Hepatocyte (in vitro differentiated cells): ENCODE data around the gene CENPP. TPM values are rescaled to one million over a fixed set of nuclear protein-coding genes. Genes with fewer than 3 reads are reported as not detected.

Experiments
- DNase-seq: peaks from one replicate; pipeline ENCODE4 v3.0.0-alpha.2; 2016; ENCODE audit warnings: low spot score
- H2AFZ ChIP-seq: fragments of 200-600 bp; sonication (generic); 2 replicates; pipeline ENCODE4 v1.6.0; 2016; ENCODE audit warnings: antibody characterized with exemption, mild to moderate bottlenecking
- H3K27ac ChIP-seq: fragments of 200-600 bp; sonication (generic); 2 replicates; pipeline ENCODE4 v1.5.1; 2016; ENCODE audit warnings: mild to moderate bottlenecking
- H3K27me3 ChIP-seq: fragments of 200-600 bp; sonication (generic); 2 replicates; pipeline ENCODE4 v1.6.1; 2016
- H3K36me3 ChIP-seq: fragments of 200-600 bp; sonication (generic); replicated peaks from 2 replicates; pipeline ENCODE4 v1.5.1; 2016; ENCODE audit warnings: low read depth; ENCODE audit not compliant: insufficient read depth
- H3K4me1 ChIP-seq: fragments of 200-600 bp; sonication (generic); 2 replicates; pipeline ENCODE4 v1.5.1; 2016; ENCODE audit warnings: mild to moderate bottlenecking, moderate library complexity; ENCODE audit not compliant: insufficient read depth
- H3K4me2 ChIP-seq: fragments of 200-600 bp; sonication (generic); 2 replicates; pipeline ENCODE4 v1.6.0; 2016
- H3K4me3 ChIP-seq: fragments of 200-600 bp; sonication (generic); 2 replicates; pipeline ENCODE4 v1.5.1; 2016; ENCODE audit warnings: mild to moderate bottlenecking
- H3K79me2 ChIP-seq: fragments of 200-600 bp; sonication (generic); 2 replicates; pipeline ENCODE4 v1.6.0; 2017; ENCODE audit warnings: mild to moderate bottlenecking
- H3K9me2 ChIP-seq: fragments of 200-600 bp; sonication (generic); replicated peaks from 2 replicates; pipeline ENCODE4 v1.6.0; 2017; ENCODE audit warnings: mild to moderate bottlenecking; ENCODE audit not compliant: insufficient read depth
- H3K9me3 ChIP-seq: fragments of 200-600 bp; sonication (generic); 2 replicates; pipeline ENCODE4 v1.5.1; 2016; ENCODE audit warnings: low read depth, mild to moderate bottlenecking
- H4K20me1 ChIP-seq: fragments of 200-600 bp; sonication (generic); 2 replicates; pipeline ENCODE4 v1.6.0; 2016; ENCODE audit warnings: mild to moderate bottlenecking; ENCODE audit not compliant: insufficient read depth, poor library complexity, severe bottlenecking
- CTCF ChIP-seq: fragments of 200-600 bp; sonication (generic); IDR thresholded peaks from 2 replicates; pipeline ENCODE4 v1.5.1; 2016; ENCODE audit warnings: antibody characterized with exemption, mild to moderate bottlenecking; ENCODE audit not compliant: poor library complexity
- EZH2 ChIP-seq: fragments of 200-600 bp; sonication (generic); IDR thresholded peaks from 2 replicates; pipeline ENCODE4 v1.6.1; 2016; ENCODE audit warnings: antibody characterized with exemption, mild to moderate bottlenecking, borderline replicate concordance
- EZH2phosphoT487 ChIP-seq: fragments of 200-600 bp; sonication (generic); IDR thresholded peaks from one replicate; pipeline ENCODE4 v1.6.1; 2018; ENCODE audit warnings: antibody characterized with exemption, mild to moderate bottlenecking, low read depth, moderate library complexity; ENCODE audit not compliant: unreplicated experiment, severe bottlenecking
- WGBS: methylation state at CpG from one replicate; pipeline ENCODE4 v1.1.6; 2016; ENCODE audit warnings: low lambda C conversion rate; ENCODE audit errors: missing lambda C conversion rate; 5-methylcytosine and 5-hydroxymethylcytosine counted together
- polyA plus RNA-seq: library from polyadenylated mRNA; unstranded; fragments of >200 nt; fragmentation: Nextera tagmentation; extraction: Ambion mirVana; gene quantifications from 2 replicates; pipeline ENCODE4 v1.2.1, GENCODE V29; 2016
- total RNA-seq: library from RNA; depleted of rRNA; stranded (reverse); fragments of >200 nt; gene quantifications from 2 replicates; pipeline ENCODE4 v1.2.3, GENCODE V29; 2014

Gene CENPP
- total and polyA plus RNA-seq, 2 experiments from 2014 or later = 5.1 to 5.9 TPM

- Histone ChIP-seq H3K4me3 (no peak overlapping the region), H3K27ac (peak overlapping the region; percentile 12), H4K20me1 (no peaks in the 10 kb centered on the region), H3K27me3 (no peaks in the 10 kb centered on the region), H2AFZ (no peak overlapping the region), H3K9me3 (no peaks in the 10 kb centered on the region), H3K36me3 (no peaks in the 10 kb centered on the region), H3K4me2 (peak overlapping the region; percentile 39), H3K4me1 (peaks cover 11% of the 10 kb centered on the region), H3K79me2 (no peaks in the 10 kb centered on the region), H3K9me2 (no peaks in the 10 kb centered on the region)
- 80% methylated on average over 5 of the region's 5 CpGs for WGBS
- no peak for TF ChIP-seq EZH2
- no peak for TF ChIP-seq EZH2phosphoT487
- no peak for TF ChIP-seq CTCF
- no peak for DNase-seq
These were observed 77.3 kb downstream of the CENPP start for GRCh38 chr9:92402826-92403745.

GRCh38 chr9:92404042-92404836, 78.5 kb downstream of the CENPP start, which contains the start of gene OGN:
OGN (minus strand) TSS chr9:92404578; CDS start chr9:92403407, 1,171 bp downstream.
- WGBS = 71% methylated on average over 5 of the region's 5 CpGs
- H3K27ac ChIP-seq = peak within 1 kb of the TSS; percentile 29

GRCh38 chr9:92405818-92406217, 80.1 kb downstream of the CENPP start:
- H2AFZ ChIP-seq = no peak overlapping the region
- peaks cover 11% of the 10 kb centered on the region for H3K4me1 ChIP-seq
- H3K36me3 ChIP-seq = no peaks in the 10 kb centered on the region
- no peaks in the 10 kb centered on the region for H3K9me2 ChIP-seq
- no peaks in the 10 kb centered on the region for H3K27me3 ChIP-seq
- H4K20me1 ChIP-seq = no peaks in the 10 kb centered on the region
- 42% methylated on average over 4 of the region's 4 CpGs for whole genome bisulfite sequencing
- TF ChIP-seq CTCF (no peak), EZH2 (no peak), EZH2phosphoT487 (no peak)
- H3K79me2 ChIP-seq = no peaks in the 10 kb centered on the region
- no peak overlapping the region for H3K4me3 ChIP-seq
- H3K4me2 ChIP-seq = peak overlapping the region; percentile 39
- no peaks in the 10 kb centered on the region for H3K9me3 ChIP-seq
- peak; percentile 39 for DNase-seq
- H3K27ac ChIP-seq = peak overlapping the region; percentile 43

More at GRCh38 chr9:92404042-92404836, 78.5 kb downstream of the CENPP start, which contains the start of gene OGN:
- DNase-seq = peak; percentile 11
- Histone ChIP-seq H2AFZ (no peak within 1 kb of the TSS), H3K4me3 (no peak within 1 kb of the TSS), H3K36me3 (no peaks in the 10 kb centered on the region), H3K9me2 (no peaks in the 10 kb centered on the region), H4K20me1 (no peaks in the 10 kb centered on the region), H3K4me1 (peaks cover 11% of the 10 kb centered on the region), H3K79me2 (no peaks in the 10 kb centered on the region), H3K4me2 (peak within 1 kb of the TSS; percentile 39), H3K9me3 (no peaks in the 10 kb centered on the region), H3K27me3 (no peaks in the 10 kb centered on the region)
- TF ChIP-seq EZH2phosphoT487 = no peak
- TF ChIP-seq CTCF = no peak
- no peak for TF ChIP-seq EZH2
